ENCODE results near the gene TSPAN32.

Gene TSPAN32

GRCh38 chr11:2289350-2289749 lies 12.5 kb upstream of the TSPAN32 start:
- no peak for DNase-seq (ENCODE audit: low read depth)

DNA sequence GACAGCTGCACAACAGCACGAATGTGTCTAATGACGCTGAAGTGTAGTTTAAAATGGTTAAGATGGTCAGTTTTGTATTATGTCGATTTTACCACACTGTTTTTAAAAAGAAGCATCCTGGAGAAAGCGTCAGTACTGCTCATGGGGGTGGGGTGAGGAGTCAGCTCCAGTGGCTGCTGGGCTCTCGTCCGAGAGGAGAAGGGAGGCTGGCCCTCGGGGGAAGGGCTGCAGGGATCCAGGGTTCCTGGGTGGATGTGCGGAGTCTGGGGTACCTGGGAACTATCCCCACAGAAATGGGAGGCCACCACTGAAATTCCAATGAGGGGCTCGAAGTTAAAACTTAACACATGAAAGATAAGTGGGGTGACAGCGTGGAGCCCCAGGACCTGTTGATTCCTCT lies 12.0 kb upstream of the TSPAN32 start:
- no peak for DNase-seq (ENCODE audit: low read depth)

DNA sequence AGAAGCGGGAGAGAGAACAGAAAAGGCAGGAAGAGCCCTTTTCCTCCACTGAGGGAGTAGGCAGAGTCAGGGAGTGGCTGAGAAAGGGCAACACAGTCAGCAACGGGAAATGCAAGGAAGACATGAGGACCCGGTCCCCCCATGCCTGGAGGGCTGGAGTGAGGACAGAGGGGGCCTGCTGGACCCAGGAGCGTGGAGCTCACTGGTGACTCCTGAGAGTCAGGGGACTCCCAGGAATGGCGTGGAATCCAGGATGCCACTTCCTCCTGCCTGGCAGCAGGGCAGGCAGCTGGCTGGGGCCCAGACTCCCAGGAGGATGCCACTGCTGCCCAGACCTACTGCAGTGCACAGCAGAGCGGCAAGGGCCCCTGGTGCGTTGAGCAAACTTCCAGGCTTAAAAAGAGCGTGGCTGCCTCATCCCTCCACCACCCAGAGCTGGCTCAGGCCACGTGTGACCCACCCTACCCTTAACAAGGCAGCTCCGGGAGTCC lies 11.4 kb upstream of the TSPAN32 start:
- no peak for DNase-seq (ENCODE audit: low read depth)

DNA sequence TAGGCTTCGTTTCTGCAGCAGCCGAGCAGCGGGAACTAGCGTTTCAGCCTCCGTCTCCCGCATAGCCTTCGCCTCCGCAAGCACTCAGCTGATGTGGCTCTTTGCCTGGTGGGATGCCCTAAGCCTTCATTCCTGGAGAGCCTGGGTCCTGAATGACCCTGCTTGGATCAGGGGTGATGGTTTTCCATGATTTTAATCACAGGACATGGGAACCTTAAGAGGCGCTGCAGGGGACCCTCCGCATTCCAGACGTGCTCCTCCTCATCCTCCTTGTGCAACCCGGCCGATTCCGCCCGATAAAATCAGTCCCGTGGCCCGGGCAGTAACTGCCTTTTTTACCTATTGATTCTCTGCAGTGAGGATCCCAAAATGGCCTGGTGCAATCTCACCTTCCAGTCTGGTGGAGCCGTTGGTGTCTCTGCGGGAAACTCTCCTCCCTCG lies 8.3 kb upstream of the TSPAN32 start:
- no peak for DNase-seq (ENCODE audit: low read depth)

- no peak for DNase-seq (ENCODE audit: low read depth)
These were observed 7.6 kb upstream of the TSPAN32 start for GRCh38 chr11:2293984-2294925.

DNA sequence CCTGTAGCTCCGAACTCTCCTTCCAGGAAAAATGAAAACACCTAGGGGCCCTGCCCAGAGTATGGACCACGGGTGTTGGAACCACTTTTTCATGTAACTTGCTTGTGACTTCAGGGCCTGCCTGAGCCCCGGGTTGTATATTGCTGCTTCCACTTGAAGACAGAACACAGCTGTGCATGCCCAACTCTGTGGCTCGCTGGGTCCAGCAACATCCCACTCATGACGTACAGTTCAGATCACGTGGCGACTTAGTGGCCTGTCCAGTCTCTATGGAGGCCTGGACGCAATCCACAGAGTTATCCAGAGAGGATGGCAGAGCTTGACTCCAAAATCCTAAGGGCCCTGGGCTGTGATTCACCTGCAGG lies 6.9 kb upstream of the TSPAN32 start:
- no peak for DNase-seq (ENCODE audit: low read depth)

GRCh38 chr11:2295971-2296912 lies 5.6 kb upstream of the TSPAN32 start:
- no peak for DNase-seq (ENCODE audit: low read depth)

DNA sequence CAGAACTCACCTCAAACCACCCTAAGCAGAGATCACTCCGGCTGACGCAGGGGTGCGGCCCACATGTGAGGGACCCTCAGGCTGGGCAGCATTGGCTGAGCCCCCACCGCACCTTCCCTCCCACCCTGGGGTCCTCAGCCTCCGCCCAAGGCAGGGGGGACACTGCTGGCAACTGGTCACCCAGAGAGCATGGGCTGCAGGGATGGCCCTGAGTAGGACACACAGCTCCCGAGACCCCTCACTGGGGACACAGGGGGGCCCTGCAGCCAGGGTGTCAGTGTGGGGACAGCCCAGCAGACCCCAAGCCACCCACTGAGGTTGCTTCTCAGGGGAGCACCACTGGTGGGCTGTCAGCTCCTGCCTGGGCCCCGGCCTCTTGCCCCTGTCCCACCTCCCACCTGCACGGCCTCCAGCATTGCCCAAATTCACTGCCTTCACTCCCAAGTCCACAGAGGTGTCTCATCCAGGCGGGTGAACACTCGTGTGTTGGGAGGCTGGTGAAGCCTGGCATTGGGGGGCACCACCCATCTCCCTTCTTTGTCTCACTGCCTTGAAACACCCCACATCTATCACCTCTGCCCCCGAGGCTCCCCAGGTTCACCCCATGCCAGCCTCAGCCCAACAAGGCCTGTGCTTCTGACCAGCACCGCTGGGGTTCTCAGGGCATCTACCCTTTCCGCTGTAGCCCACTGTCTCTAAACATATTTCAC lies 4.7 kb upstream of the TSPAN32 start:
- no peak for DNase-seq (ENCODE audit: low read depth)

GRCh38 chr11:2297623-2298030 lies 4.2 kb upstream of the TSPAN32 start:
- no peak for DNase-seq (ENCODE audit: low read depth)

DNA sequence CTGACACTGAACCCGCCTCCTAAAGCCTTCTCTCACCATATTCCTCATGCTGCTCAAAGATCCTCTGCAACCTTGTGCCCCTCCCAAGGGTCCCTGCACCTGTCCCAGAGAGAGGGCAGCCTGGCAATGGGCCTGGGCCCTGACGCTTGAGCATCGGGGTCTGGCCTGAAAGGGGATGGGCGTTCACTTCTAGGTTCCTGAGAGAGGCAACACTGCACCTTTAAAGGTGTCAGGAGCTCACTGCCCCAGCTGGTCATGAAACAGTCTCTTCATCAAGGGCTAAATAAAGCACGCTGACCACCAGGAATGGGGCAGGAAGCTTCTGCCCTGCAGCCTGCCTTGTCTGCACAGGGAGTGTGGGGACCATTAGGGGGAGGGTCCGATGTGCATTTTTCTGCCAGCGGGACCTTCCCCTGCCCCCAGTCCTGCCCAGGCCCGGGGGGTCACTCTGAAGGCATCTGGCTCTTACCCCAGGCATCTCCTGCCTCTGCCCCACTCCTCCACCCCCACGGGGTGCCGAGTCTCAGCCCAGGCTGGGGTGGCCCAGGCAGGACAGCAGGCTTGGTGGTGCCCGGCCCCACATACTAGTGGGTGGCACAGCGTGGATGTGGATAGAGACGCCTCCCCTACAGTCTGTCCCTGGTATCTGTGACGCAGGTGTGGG lies 3.5 kb upstream of the TSPAN32 start:
- DNase-seq (ENCODE audit: low read depth) = no peak

- DNase-seq (ENCODE audit: low read depth) = no peak
These were observed 2.7 kb upstream of the TSPAN32 start for GRCh38 chr11:2298795-2299761.

DNA sequence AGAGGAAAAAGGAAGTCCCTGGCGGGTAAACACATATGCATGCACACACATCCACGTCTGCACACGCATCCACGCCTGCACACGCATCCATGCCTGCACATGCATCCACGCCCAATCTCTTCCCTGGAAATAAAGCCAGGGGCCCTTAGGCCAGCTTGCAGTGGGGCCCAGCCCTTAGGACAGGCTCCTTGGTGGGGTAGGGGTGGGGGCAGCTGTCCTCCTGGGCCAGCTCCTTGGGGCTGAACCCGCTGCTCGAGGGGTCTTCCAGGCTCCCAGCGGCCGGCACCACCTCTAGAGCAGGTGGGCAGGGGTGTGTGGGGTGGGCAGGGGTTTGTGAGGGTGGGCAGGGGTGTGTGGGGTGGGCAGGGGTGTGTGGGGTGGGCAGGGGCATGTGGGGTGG lies 2.0 kb upstream of the TSPAN32 start:
- DNase-seq (ENCODE audit: low read depth) = no peak

- DNase-seq (ENCODE audit: low read depth) = no peak
These were observed 1.4 kb upstream of the TSPAN32 start for GRCh38 chr11:2300290-2300935.

DNA sequence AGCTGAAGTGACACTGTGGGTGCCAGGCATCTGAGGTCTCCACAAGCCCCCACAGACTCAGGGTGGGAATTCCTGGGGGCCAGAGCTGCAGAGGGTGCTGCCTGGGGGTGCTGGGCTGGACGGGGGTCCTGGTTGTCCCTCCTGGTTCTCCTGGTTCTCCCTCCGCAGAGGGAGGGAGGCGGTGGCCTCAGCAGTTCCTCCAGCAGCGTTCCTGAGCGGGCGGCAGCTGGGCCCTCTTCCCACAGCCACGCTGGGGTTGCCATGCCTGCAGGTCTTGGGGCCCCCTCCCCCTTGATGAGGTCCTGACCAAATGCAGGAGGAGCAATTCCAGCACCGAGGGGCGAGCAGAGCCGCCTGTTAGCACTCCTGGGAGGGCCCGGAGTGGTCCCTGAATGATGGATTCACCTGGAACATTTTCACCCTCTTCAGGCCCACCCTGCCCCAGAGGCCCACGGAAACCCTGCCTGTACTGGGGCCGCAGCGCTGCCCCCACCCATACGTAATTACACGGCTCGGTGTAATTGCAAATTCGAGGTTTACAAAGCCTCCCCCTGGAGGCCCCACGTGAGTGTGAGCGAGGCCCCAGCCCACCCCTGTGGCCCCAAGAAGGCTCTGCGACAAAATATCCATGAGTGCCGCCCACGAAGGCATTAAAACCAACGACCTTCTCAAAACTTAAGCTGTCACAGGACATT lies 730 bp upstream of the TSPAN32 start:
- DNase-seq (ENCODE audit: low read depth) = no peak

GRCh38 chr11:2302306-2302895 lies 588 bp downstream of the TSPAN32 start:
- no peak for DNase-seq (ENCODE audit: low read depth)

GRCh38 chr11:2302896-2303626 lies 1.2 kb downstream of the TSPAN32 start:
- no peak for DNase-seq (ENCODE audit: low read depth)

DNA sequence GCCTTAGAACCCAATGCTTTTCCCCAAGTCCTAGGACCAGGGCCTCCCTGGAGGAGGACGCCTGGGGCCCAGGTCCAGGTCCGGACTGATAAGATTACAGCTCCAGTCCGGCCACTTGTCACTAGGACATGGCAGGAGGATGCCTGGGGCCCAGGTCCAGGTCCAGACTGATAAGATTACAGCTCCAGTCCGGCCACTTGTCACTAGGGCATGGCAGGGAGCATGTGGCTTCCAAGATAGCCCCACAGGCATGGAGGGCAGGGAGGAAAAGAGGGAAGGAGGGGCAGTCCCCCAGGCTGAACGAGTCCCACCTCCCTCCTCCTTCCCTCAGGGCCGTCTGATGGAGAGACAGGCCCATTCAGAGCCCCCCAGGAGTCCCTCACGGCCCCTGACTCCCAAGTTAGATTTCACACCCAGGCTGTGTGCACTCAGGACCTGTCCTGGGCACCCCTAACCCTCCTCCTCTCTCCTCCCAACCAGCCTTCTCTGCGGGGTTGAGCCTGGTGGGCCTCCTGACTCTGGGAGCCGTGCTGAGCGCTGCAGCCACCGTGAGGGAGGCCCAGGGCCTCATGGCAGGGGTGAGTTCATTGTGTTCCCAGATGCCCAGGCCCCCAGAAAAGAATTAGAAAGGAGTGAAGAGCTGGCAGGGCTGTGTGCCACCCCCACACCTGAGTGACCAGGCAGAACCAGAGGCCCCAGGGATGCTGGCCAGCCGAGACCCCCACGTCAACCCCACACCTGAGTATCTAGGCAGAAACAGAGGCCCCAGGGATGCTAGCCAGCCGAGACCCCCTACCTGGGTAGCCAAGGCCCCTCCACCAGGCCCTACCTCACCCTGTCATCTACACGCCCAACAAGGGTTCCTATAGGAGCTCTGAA lies 2.1 kb downstream of the TSPAN32 start:
- no peak for DNase-seq (ENCODE audit: low read depth)
